Panc1 (cell line): ENCODE measurements around the gene ALX3. TPM values are rescaled to one million over a fixed set of nuclear protein-coding genes. Genes with fewer than 3 reads are reported as not detected.

ENCODE experiments used
- ATAC-seq: fragments of 200-7000 bp; cut with Tn5 transposase; 2 replicates; pipeline ENCODE4 v1.9.1; 2020; ENCODE audit warnings: mild to moderate bottlenecking, moderate library complexity
- BruUV-seq: library from RNA; stranded (reverse); fragments of 400-500 nt; replicated peaks from 2 replicates; lab custom pipeline; 2021; lab: Mats Ljungman, UMichigan
- CTCF ChIA-PET: fragments of 300-600 bp; sonication (Branson Sonifier 250); formaldehyde crosslinking; loops from one replicate; lab custom pipeline; 2022; ENCODE audit warnings: antibody characterized with exemption; lab: Charles Lee
- POLR2A ChIA-PET: fragments of 300-600 bp; sonication (Branson Sonifier 250); formaldehyde crosslinking; loops from one replicate; lab custom pipeline; 2022; ENCODE audit warnings: antibody characterized with exemption; lab: Charles Lee
- DNase-seq: peaks from one replicate; pipeline ENCODE4 v3.0.0-alpha.2; 2010; ENCODE audit warnings: low read depth, low spot score
- H3K27ac ChIP-seq: 2 replicates; pipeline ENCODE4 v1.5.1; 2011; ENCODE audit warnings: mild to moderate bottlenecking, low read length, inconsistent platforms
- H3K27me3 ChIP-seq: fragments of 200-500 bp; sonication (Bioruptor generic); 2 replicates; pipeline ENCODE4 v1.6.0; 2014; ENCODE audit warnings: low read length, inconsistent platforms; ENCODE audit not compliant: control insufficient read depth, insufficient read depth
- H3K36me3 ChIP-seq: fragments of 200-500 bp; sonication (Bioruptor generic); 2 replicates; pipeline ENCODE4 v1.5.1; 2014; ENCODE audit warnings: inconsistent platforms, mild to moderate bottlenecking, low read length, moderate library complexity; ENCODE audit not compliant: control insufficient read depth, insufficient read depth
- H3K4me1 ChIP-seq: 2 replicates; pipeline ENCODE4 v1.5.1; 2011; ENCODE audit warnings: inconsistent platforms, mild to moderate bottlenecking, low read length, moderate library complexity; ENCODE audit not compliant: control insufficient read depth, insufficient read depth
- H3K4me3 ChIP-seq, 2 experiments: 2 replicates each; pipeline ENCODE4 v1.5.1; 2011 to 2012; ENCODE audit warnings: low read depth in 2 of 2, low read length in 2 of 2, mild to moderate bottlenecking in 2 of 2, inconsistent platforms in 1 of 2, moderate library complexity in 1 of 2
- H3K9me3 ChIP-seq: fragments of 200-500 bp; sonication (Bioruptor generic); 2 replicates; pipeline ENCODE4 v1.5.1; 2014; ENCODE audit warnings: low read depth, mild to moderate bottlenecking, inconsistent platforms, low read length, moderate library complexity; ENCODE audit not compliant: control insufficient read depth, insufficient read depth
- CTCF ChIP-seq: fragments of 450-650 bp; IDR thresholded peaks from 2 replicates; pipeline ENCODE4 v1.5.1; 2017; ENCODE audit warnings: mild to moderate bottlenecking
- POLR2AphosphoS5 ChIP-seq: IDR thresholded peaks from 2 replicates; pipeline ENCODE4 v1.6.1; 2012; ENCODE audit warnings: mild to moderate bottlenecking, low read depth, low read length, moderate library complexity
- REST ChIP-seq, 2 experiments: IDR thresholded peaks; 2 replicates each; pipeline ENCODE4 v1.6.1; 2011 to 2012; ENCODE audit warnings: low read depth in 2 of 2, control low read depth in 1 of 2, low read length in 1 of 2, mild to moderate bottlenecking in 1 of 2, moderate library complexity in 1 of 2; ENCODE audit not compliant: insufficient read depth in 1 of 2
- SIN3A ChIP-seq: IDR thresholded peaks from 2 replicates; pipeline ENCODE4 v1.6.1; 2012; ENCODE audit warnings: low read depth, mild to moderate bottlenecking, low read length, moderate library complexity, borderline replicate concordance; ENCODE audit not compliant: insufficient read depth
- TCF7L2 ChIP-seq: IDR thresholded peaks from 2 replicates; pipeline ENCODE4 v1.6.1; 2011; ENCODE audit warnings: mild to moderate bottlenecking, low read depth, low read length, inconsistent platforms
- in situ Hi-C: cut with HindIII; loops from 2 replicates; pipeline ENCODE4 v1.10.0; 2016; ENCODE audit warnings: low sequenced_read_pairs, low pct_unique_long_range_greater_than_20kb
- intact Hi-C: fragments of 100-400 bp; cut with micrococcal nuclease; formaldehyde crosslinking; loops from one replicate; pipeline ENCODE4 v1.10.0; 2022; ENCODE audit not compliant: unreplicated experiment
- total RNA-seq: library from RNA; stranded (reverse); gene quantifications from one replicate; pipeline ENCODE4 v1.2.1, GENCODE V29; 2021; ENCODE audit not compliant: unreplicated experiment

The ALX3 gene
- total RNA-seq, 1 experiment from 2014 or later: not detected

- Histone ChIP-seq H3K4me3 (no peak overlapping the region), H3K27me3 (no peaks in the 10 kb centered on the region), H3K4me1 (no peaks in the 10 kb centered on the region), H3K27ac (no peak overlapping the region), H3K9me3 (no peaks in the 10 kb centered on the region), H3K36me3 (peaks cover 8% of the 10 kb centered on the region)
- intact Hi-C loops: loop anchor here (2.0 kb wide), 1 partner anchor 50 kb away; no protein-coding TSS in a partner anchor
- ATAC-seq: no peak
- no peak for DNase-seq
- in situ Hi-C loops: no loop called here
- BruUV-seq: no TSS peak
- TF ChIP-seq POLR2AphosphoS5 (no peak), REST (IDR thresholded peaks at IDR 0.05; ENCODE audit: insufficient read depth in 1 of 2, low read depth in 2 of 2, low read length in 1 of 2) (no peak), SIN3A (no peak), CTCF (no peak), TCF7L2 (no peak)
- CTCF ChIA-PET: no interaction called here
- POLR2A ChIA-PET: interaction anchor here (0.5 kb wide), 1 partner anchor 11 kb away, joined by 7 read pairs; no protein-coding TSS in a partner anchor
Measured at GRCh38 chr1:110050602-110051261, 19.7 kb downstream of the ALX3 start.

GRCh38 chr1:110049801-110050601 lies 20.5 kb downstream of the ALX3 start:
- Histone ChIP-seq H3K4me3 (no peak overlapping the region), H3K27ac (no peak overlapping the region), H3K36me3 (peaks cover 8% of the 10 kb centered on the region), H3K27me3 (no peaks in the 10 kb centered on the region), H3K9me3 (no peaks in the 10 kb centered on the region), H3K4me1 (no peaks in the 10 kb centered on the region)
- ATAC-seq (no peak), DNase-seq (no peak)
- no TSS peak for BruUV-seq
- ChIA-PET POLR2A (interaction anchor here (0.5 kb wide), 1 partner anchor 12 kb away, joined by 7 read pairs; no protein-coding TSS in a partner anchor), CTCF (no interaction called here)
- TF ChIP-seq TCF7L2: no peak
- no peak for TF ChIP-seq SIN3A
- TF ChIP-seq POLR2AphosphoS5: no peak
- TF ChIP-seq REST (IDR thresholded peaks at IDR 0.05; ENCODE audit: insufficient read depth in 1 of 2, low read depth in 2 of 2, low read length in 1 of 2): no peak
- no peak for TF ChIP-seq CTCF
- in situ Hi-C loops (no loop called here), intact Hi-C loops (loop anchor here (2.0 kb wide), 1 partner anchor 51 kb away; no protein-coding TSS in a partner anchor)
